Suprapubic skin (tissue), 4 donors: ENCODE results near the gene LRBA. TPM values are rescaled to one million over a fixed set of nuclear protein-coding genes. Genes with fewer than 3 reads are reported as not detected.

Experiments
- DNase-seq, 2 donors: peaks; one replicate each; pipeline ENCODE4 v3.0.0-alpha.2; 2019; ENCODE audit warnings: low spot score in 2 of 2
- H3K27ac ChIP-seq: fragments of 200-600 bp; sonication (generic); one replicate; pipeline ENCODE4 v1.5.1; 2019
- H3K27me3 ChIP-seq: fragments of 200-600 bp; sonication (generic); one replicate; pipeline ENCODE4 v1.5.1; 2019
- H3K36me3 ChIP-seq: fragments of 200-600 bp; sonication (generic); one replicate; pipeline ENCODE4 v1.5.1; 2019
- H3K4me1 ChIP-seq: fragments of 200-600 bp; sonication (generic); one replicate; pipeline ENCODE4 v1.5.1; 2019
- H3K4me3 ChIP-seq: fragments of 200-600 bp; sonication (generic); one replicate; pipeline ENCODE4 v1.5.1; 2019; ENCODE audit warnings: mild to moderate bottlenecking
- H3K9me3 ChIP-seq: fragments of 200-600 bp; sonication (generic); one replicate; pipeline ENCODE4 v1.5.1; 2019
- EP300 ChIP-seq: sonication (generic); formaldehyde crosslinking; IDR thresholded peaks from one replicate; pipeline ENCODE4 v1.6.1; 2017; ENCODE audit warnings: antibody characterized with exemption
- POLR2A ChIP-seq, 2 donors: fragments of 450-650 bp; IDR thresholded peaks; one replicate each; pipeline ENCODE4 v1.6.1; 2017; ENCODE audit warnings: antibody characterized with exemption in 2 of 2, mild to moderate bottlenecking in 2 of 2, moderate library complexity in 2 of 2
- POLR2AphosphoS5 ChIP-seq, 3 donors: sonication (generic); formaldehyde crosslinking; IDR thresholded peaks; one replicate each; pipeline ENCODE4 v1.6.1; 2017; ENCODE audit warnings: antibody characterized with exemption in 3 of 3
- WGBS: methylation state at CpG from one replicate; pipeline ENCODE4 v1.1.5; 2018; 5-methylcytosine and 5-hydroxymethylcytosine counted together
- total RNA-seq, 4 donors: library from RNA; depleted of rRNA; stranded (reverse); fragments of >200 nt; gene quantifications; one replicate each; pipeline ENCODE4 v1.1.0, GENCODE V29; 2016
- TF ChIP-seq, protein P1 (sequence below), 2 donors: fragments of 200-600 bp in 1 of 2; fragments of 450-650 bp in 1 of 2; sonication (generic) in 1 of 2; IDR thresholded peaks; one replicate each; pipeline ENCODE4 v1.5.1; 2016 to 2019; ENCODE audit warnings: antibody characterized with exemption in 2 of 2, mild to moderate bottlenecking in 1 of 2, moderate library complexity in 1 of 2

Gene LRBA
- total RNA-seq, 4 donors from 2014 or later: 64.6 to 128 (median 81.0) TPM

DNA sequence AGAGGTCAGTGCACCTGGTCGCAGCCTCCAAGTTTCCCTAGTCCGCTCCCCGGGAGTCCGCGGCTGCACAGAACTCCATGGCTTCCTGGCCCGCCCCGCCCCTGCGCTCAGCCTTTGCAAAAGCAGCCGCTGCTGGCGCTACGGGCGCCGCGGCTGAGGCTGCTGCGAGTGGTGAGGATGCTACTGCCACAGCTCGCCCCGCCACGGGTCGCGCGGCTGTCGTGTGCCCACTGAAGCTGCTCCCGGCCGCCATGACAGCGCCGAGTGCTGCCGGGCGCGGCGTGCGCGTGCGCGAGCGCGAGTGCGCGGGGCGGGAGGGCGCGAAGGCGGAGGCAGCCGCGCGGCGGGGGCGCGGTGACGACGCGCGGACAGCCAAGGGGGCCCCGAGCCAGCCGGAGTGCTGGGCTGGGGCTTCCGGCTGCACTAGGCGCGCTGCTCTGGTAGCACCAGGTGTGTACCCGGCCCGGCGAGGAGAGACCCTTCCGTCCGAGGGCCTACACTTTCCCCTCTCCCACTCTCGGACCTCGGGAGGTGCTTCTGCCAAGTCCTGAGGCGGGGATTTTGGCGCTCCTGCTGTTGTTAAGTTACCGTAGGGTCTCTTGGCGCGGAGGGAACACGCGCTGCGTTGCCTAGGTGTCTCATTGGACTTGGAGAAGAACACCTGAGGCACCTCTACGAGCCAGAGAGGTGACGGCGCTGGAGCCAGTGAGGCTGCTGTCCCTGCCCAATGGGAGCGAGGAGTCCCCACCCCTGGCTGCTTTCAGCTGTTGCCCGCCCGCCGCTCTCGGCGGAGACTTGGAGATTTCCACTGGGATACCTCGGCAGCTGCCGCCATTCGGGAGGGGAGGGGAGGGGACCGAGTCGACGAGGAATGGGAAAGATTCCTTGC lies 619 bp upstream of the LRBA start:
- H3K4me3 ChIP-seq: peak overlapping the region; percentile 88
- 0% methylated on average over 11 of the region's 87 CpGs for WGBS
- H3K27me3 ChIP-seq: no peaks in the 10 kb centered on the region

DNA sequence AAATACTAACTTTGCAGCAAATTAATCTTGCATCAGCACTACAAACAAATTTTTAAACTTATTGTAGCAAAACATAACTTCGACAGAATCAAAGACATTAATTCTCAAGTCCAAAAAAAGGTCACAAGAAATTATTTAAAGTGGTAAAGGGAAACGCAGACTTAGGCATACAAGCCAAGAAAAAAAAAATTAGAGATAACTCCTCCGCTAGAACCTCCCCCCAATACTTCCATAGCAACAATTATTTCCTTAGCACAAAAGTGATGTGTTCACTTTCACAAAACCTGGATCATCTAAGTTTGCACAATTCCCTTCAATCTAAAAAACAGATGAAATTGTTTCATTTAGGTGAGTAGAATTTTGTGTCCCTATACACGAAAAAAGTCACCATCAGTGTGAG lies 1.1 kb downstream of the LRBA start:
- no peak for DNase-seq
- TF ChIP-seq, protein P1, sequence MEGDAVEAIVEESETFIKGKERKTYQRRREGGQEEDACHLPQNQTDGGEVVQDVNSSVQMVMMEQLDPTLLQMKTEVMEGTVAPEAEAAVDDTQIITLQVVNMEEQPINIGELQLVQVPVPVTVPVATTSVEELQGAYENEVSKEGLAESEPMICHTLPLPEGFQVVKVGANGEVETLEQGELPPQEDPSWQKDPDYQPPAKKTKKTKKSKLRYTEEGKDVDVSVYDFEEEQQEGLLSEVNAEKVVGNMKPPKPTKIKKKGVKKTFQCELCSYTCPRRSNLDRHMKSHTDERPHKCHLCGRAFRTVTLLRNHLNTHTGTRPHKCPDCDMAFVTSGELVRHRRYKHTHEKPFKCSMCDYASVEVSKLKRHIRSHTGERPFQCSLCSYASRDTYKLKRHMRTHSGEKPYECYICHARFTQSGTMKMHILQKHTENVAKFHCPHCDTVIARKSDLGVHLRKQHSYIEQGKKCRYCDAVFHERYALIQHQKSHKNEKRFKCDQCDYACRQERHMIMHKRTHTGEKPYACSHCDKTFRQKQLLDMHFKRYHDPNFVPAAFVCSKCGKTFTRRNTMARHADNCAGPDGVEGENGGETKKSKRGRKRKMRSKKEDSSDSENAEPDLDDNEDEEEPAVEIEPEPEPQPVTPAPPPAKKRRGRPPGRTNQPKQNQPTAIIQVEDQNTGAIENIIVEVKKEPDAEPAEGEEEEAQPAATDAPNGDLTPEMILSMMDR (IDR thresholded peaks at IDR 0.05): no peak
- no peak for TF ChIP-seq POLR2AphosphoS5 (IDR thresholded peaks at IDR 0.05)
- no peak for TF ChIP-seq EP300
- TF ChIP-seq POLR2A (IDR thresholded peaks at IDR 0.05): no peak
- H3K36me3 ChIP-seq: no peaks in the 10 kb centered on the region
- no peak overlapping the region for H3K27ac ChIP-seq
- H3K4me1 ChIP-seq: peaks cover 36% of the 10 kb centered on the region
- peak overlapping the region; percentile 88 for H3K4me3 ChIP-seq
- H3K9me3 ChIP-seq: no peaks in the 10 kb centered on the region
- H3K27me3 ChIP-seq: no peaks in the 10 kb centered on the region
- 13% methylated on average over 4 of the region's 4 CpGs for whole genome bisulfite sequencing

More for the DNA sequence above, 619 bp upstream of the LRBA start:
- Histone ChIP-seq H3K9me3 (no peaks in the 10 kb centered on the region), H3K4me1 (peaks cover 36% of the 10 kb centered on the region), H3K27ac (peak overlapping the region; percentile 98), H3K36me3 (no peaks in the 10 kb centered on the region)
- TF ChIP-seq, protein P1 (IDR thresholded peaks at IDR 0.05): no peak
- peak in 1 of 2 donors; percentile 84 for TF ChIP-seq POLR2A (IDR thresholded peaks at IDR 0.05)
- TF ChIP-seq POLR2AphosphoS5 (IDR thresholded peaks at IDR 0.05): no peak
- TF ChIP-seq EP300: no peak
- peak; percentile 85 to 89 for DNase-seq

DNA sequence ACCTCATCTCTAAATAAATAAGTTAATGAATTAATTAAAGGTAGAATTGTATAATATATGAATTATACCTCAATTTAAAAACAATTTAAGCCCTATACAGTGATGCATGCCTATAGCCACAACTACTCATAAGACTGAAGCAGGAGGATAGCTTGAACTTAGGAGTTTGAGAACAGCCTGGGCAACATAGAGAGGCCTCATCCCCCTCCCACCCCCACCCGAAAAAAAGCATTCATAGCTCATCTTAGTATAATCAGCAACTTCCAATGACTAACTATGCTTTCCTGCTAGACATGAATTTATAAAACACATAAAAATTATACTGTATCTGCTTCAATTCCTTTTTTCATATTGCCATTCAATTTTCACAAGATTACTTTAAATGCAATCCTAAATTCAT lies 1.6 kb downstream of the LRBA start:
- 16% methylated on average over 1 of the region's 1 CpG for WGBS
- TF ChIP-seq, protein P1 (IDR thresholded peaks at IDR 0.05): no peak
- TF ChIP-seq POLR2AphosphoS5 (IDR thresholded peaks at IDR 0.05) (no peak), POLR2A (IDR thresholded peaks at IDR 0.05) (no peak), EP300 (no peak)
- H3K4me3 ChIP-seq: peak overlapping the region; percentile 88
- no peak overlapping the region for H3K27ac ChIP-seq
- H3K4me1 ChIP-seq: peaks cover 36% of the 10 kb centered on the region
- H3K27me3 ChIP-seq: no peaks in the 10 kb centered on the region
- H3K9me3 ChIP-seq: no peaks in the 10 kb centered on the region
- DNase-seq: no peak
- no peaks in the 10 kb centered on the region for H3K36me3 ChIP-seq

DNA sequence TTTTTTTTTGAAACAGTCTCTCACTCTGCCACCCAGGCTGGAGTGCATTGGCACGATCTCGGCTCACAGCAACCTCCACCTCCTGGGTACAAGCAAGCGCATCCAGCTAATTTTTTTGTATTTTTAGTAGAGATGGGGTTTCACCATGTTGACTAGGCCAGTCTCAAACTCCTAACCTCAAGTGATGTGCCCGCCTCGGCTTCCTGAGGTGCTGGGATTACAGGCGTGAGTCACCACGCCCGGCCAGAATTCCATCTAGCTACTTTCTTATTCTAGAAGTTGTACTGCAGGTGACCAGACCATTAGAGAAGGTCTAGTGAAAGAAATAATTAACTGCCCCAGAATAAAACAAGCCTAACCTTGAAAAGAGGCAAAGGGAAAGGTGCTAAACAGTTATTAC lies 2.3 kb downstream of the LRBA start:
- Histone ChIP-seq H3K36me3 (no peaks in the 10 kb centered on the region), H3K27ac (no peak overlapping the region), H3K4me1 (peaks cover 36% of the 10 kb centered on the region), H3K4me3 (peak overlapping the region; percentile 88), H3K9me3 (no peaks in the 10 kb centered on the region), H3K27me3 (no peaks in the 10 kb centered on the region)
- TF ChIP-seq EP300: no peak
- TF ChIP-seq POLR2A (IDR thresholded peaks at IDR 0.05): no peak
- WGBS: 49% methylated on average over 8 of the region's 8 CpGs
- DNase-seq: no peak

DNA sequence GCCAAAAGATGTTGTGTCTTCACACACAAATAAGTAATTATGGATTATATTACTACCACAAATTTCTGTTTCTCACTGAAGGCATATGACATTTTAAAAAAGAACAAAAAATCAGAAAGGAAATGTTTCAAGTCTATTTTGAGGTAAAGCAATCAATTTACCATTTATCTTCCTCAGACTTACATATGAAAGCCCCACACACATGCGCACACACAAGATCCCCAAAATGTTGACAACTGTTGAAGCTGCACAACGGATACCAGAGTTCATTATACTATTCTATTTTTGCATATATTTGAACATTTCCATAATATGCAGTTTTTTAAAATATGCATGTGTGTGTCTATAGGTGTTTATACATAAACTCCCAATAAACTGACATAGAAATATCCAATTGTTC lies 2.7 kb downstream of the LRBA start:
- Histone ChIP-seq H3K4me3 (peak overlapping the region; percentile 88), H3K27me3 (no peaks in the 10 kb centered on the region), H3K36me3 (no peaks in the 10 kb centered on the region), H3K9me3 (no peaks in the 10 kb centered on the region), H3K4me1 (peaks cover 36% of the 10 kb centered on the region), H3K27ac (no peak overlapping the region)
- no peak for DNase-seq
- 68% methylated on average over 2 of the region's 2 CpGs for WGBS
- TF ChIP-seq POLR2A (IDR thresholded peaks at IDR 0.05): no peak
- no peak for TF ChIP-seq EP300
- TF ChIP-seq POLR2AphosphoS5 (IDR thresholded peaks at IDR 0.05): no peak
- TF ChIP-seq, protein P1 (IDR thresholded peaks at IDR 0.05): no peak
